HepG2 (cell line): ENCODE results near the gene SNX15. TPM values are rescaled to one million over a fixed set of nuclear protein-coding genes. Genes with fewer than 3 reads are reported as not detected.

Experiments
- BRF2 ChIP-seq: sonication (generic); formaldehyde crosslinking; IDR thresholded peaks from 2 replicates; pipeline ENCODE4 v1.8.1; 2022; ENCODE audit warnings: mild to moderate bottlenecking, missing genetic modification reagents
- FOSL1 ChIP-seq: sonication (generic); formaldehyde crosslinking; IDR thresholded peaks from 2 replicates; pipeline ENCODE4 v1.9.0; 2021; ENCODE audit warnings: missing genetic modification reagents, borderline replicate concordance
- FOSL2 ChIP-seq: sonication (generic); formaldehyde crosslinking; IDR thresholded peaks from 2 replicates; pipeline ENCODE4 v1.4.0; 2020; ENCODE audit warnings: missing genetic modification reagents
- FOXJ3 ChIP-seq: sonication (generic); formaldehyde crosslinking; IDR thresholded peaks from 2 replicates; pipeline ENCODE4 v1.4.0; 2020; ENCODE audit warnings: missing genetic modification reagents, mild to moderate bottlenecking, borderline replicate concordance
- GTF2F1 ChIP-seq: fragments of 150-350 bp; IDR thresholded peaks from 2 replicates; pipeline ENCODE4 v1.6.1; 2014; ENCODE audit warnings: low read length
- MATR3 ChIP-seq: sonication (generic); formaldehyde crosslinking; IDR thresholded peaks from 2 replicates; pipeline ENCODE4 v1.4.0; 2020; ENCODE audit warnings: missing genetic modification reagents
- MTA3 ChIP-seq: sonication (generic); formaldehyde crosslinking; IDR thresholded peaks from 2 replicates; pipeline ENCODE4 v1.4.0; 2020; ENCODE audit warnings: missing genetic modification reagents
- NCOA1 ChIP-seq: sonication (generic); formaldehyde crosslinking; IDR thresholded peaks from 2 replicates; pipeline ENCODE4 v1.9.0; 2021; ENCODE audit warnings: missing genetic modification reagents
- NRL ChIP-seq: sonication (generic); formaldehyde crosslinking; IDR thresholded peaks from 2 replicates; pipeline ENCODE4 v1.5.0; 2020; ENCODE audit warnings: missing genetic modification reagents, mild to moderate bottlenecking, moderate library complexity, borderline replicate concordance
- SMARCE1 ChIP-seq: fragments of 450-650 bp; IDR thresholded peaks from 2 replicates; pipeline ENCODE4 v1.6.1; 2017; ENCODE audit warnings: borderline replicate concordance
- SPEN ChIP-seq: sonication (generic); formaldehyde crosslinking; IDR thresholded peaks from 2 replicates; pipeline ENCODE4 v1.5.1; 2020; ENCODE audit warnings: low read depth, mild to moderate bottlenecking, missing genetic modification reagents
- THAP7 ChIP-seq: sonication (generic); formaldehyde crosslinking; IDR thresholded peaks from 2 replicates; pipeline ENCODE4 v1.8.1; 2023; ENCODE audit warnings: mild to moderate bottlenecking, missing genetic modification reagents
- ZBTB33 ChIP-seq: sonication (generic); formaldehyde crosslinking; IDR thresholded peaks from 2 replicates; pipeline ENCODE4 v1.4.0; 2020; ENCODE audit warnings: missing genetic modification reagents
- ZKSCAN8 ChIP-seq: IDR thresholded peaks from 2 replicates; pipeline ENCODE4 v1.6.1; 2016; ENCODE audit warnings: borderline replicate concordance, missing genetic modification reagents, missing compliant biosample characterization
- ZNF225 ChIP-seq: sonication (generic); formaldehyde crosslinking; IDR thresholded peaks from 2 replicates; pipeline ENCODE4 v1.4.0; 2020; ENCODE audit warnings: mild to moderate bottlenecking, missing genetic modification reagents
- ZNF280D ChIP-seq: sonication (generic); formaldehyde crosslinking; IDR thresholded peaks from 2 replicates; pipeline ENCODE4 v1.5.1; 2020; ENCODE audit warnings: mild to moderate bottlenecking, missing genetic modification reagents
- ZNF282 ChIP-seq: fragments of 450-650 bp; IDR thresholded peaks from 2 replicates; pipeline ENCODE4 v1.6.1; 2018; ENCODE audit not compliant: partially characterized antibody
- ZNF354B ChIP-seq: sonication (generic); formaldehyde crosslinking; IDR thresholded peaks from 2 replicates; pipeline ENCODE4 v1.8.0; 2022; ENCODE audit warnings: mild to moderate bottlenecking, missing genetic modification reagents
- ZNF550 ChIP-seq: sonication (generic); formaldehyde crosslinking; IDR thresholded peaks from 2 replicates; pipeline ENCODE4 v1.4.0; 2020; ENCODE audit warnings: mild to moderate bottlenecking, missing genetic modification reagents, borderline replicate concordance
- ZNF557 ChIP-seq: sonication (generic); formaldehyde crosslinking; IDR thresholded peaks from 2 replicates; pipeline ENCODE4 v1.4.0; 2020; ENCODE audit warnings: missing genetic modification reagents
- ZNF572 ChIP-seq: sonication (generic); formaldehyde crosslinking; IDR thresholded peaks from 2 replicates; pipeline ENCODE4 v1.5.1; 2020; ENCODE audit warnings: mild to moderate bottlenecking, missing genetic modification reagents
- ZNF598 ChIP-seq: sonication (generic); formaldehyde crosslinking; IDR thresholded peaks from 2 replicates; pipeline ENCODE4 v1.5.1; 2020; ENCODE audit warnings: mild to moderate bottlenecking, missing genetic modification reagents, borderline replicate concordance
- ZNF672 ChIP-seq: sonication (generic); formaldehyde crosslinking; IDR thresholded peaks from 2 replicates; pipeline ENCODE4 v1.8.1; 2022; ENCODE audit warnings: missing genetic modification reagents
- ZNF776 ChIP-seq: sonication (generic); formaldehyde crosslinking; IDR thresholded peaks from 2 replicates; pipeline ENCODE4 v1.4.0; 2020; ENCODE audit warnings: mild to moderate bottlenecking, missing genetic modification reagents
- polyA plus RNA-seq, 8 experiments: library from polyadenylated mRNA; depleted of rRNA in 3 of 8; stranded (reverse) in 7 of 8; unstranded in 1 of 8; fragments of >200 nt; fragmentation: Illumina TruSeq in 4 of 8; extraction: Trizol in 4 of 8; gene quantifications; 2 replicates each; pipeline versions ENCODE4 v1.2.1 to v1.2.3, GENCODE V29; 2011 to 2016; ENCODE audit warnings: low read depth in 4 of 8, missing spikeins in 1 of 8, mixed read lengths in 1 of 8; ENCODE audit not compliant: insufficient read depth in 1 of 8
- total RNA-seq, 5 experiments: library from RNA; depleted of rRNA; stranded (reverse); fragments of >200 nt; fragmentation: Illumina TruSeq; extraction: Trizol; gene quantifications; 2 replicates each; pipeline ENCODE4 v1.2.3, GENCODE V29; 2016; ENCODE audit warnings: low read depth in 1 of 5

Gene SNX15
- total and polyA plus RNA-seq, 2 of the 13 experiments (the other 11 are each of a cell fraction or from before 2014, with no cell fraction given), result 19.1 to 22.6 TPM

GRCh38 chr11:65083834-65084597, 56.8 kb downstream of the SNX15 start, which contains the start of the genes CDCA5 and ZFPL1 (continued):
- no peak for TF ChIP-seq MTA3 (CRISPR knock-in tag)
- TF ChIP-seq ZNF572 (CRISPR knock-in tag), result no peak
- TF ChIP-seq ZKSCAN8 (CRISPR knock-in tag), result peak; percentile 67; the same call in 1 of the 2 replicates
- no peak for TF ChIP-seq SMARCE1
- TF ChIP-seq NRL, result 0 out of 2 replicates have a peak, but pooled peaks have one; percentile 34
- no peak for TF ChIP-seq MATR3 (CRISPR knock-in tag)
- TF ChIP-seq ZNF225 (CRISPR knock-in tag), result peak; percentile 58; the same call in 1 of the 2 replicates
- TF ChIP-seq ZNF550 (CRISPR knock-in tag), result 0 out of 2 replicates have a peak, but pooled peaks have one; percentile 52
- TF ChIP-seq ZNF776 (CRISPR knock-in tag), result no peak
- TF ChIP-seq FOSL2 (CRISPR knock-in tag), result peak; percentile 53
- no peak for TF ChIP-seq FOXJ3 (CRISPR knock-in tag)
- 0 out of 2 replicates have a peak, but pooled peaks have one; percentile 44 for TF ChIP-seq BRF2
- no peak for TF ChIP-seq FOSL1
- no peak for TF ChIP-seq ZNF598 (CRISPR knock-in tag)
- TF ChIP-seq ZNF672 (CRISPR knock-in tag), result peak; percentile 53; the same call in 1 of the 2 replicates
- TF ChIP-seq ZNF280D (CRISPR knock-in tag), result no peak
- peak; percentile 59; the same call in 1 of the 2 replicates for TF ChIP-seq ZBTB33
- TF ChIP-seq GTF2F1, result no peak
- TF ChIP-seq ZNF354B (CRISPR knock-in tag), result no peak
- 0 out of 2 replicates have a peak, but pooled peaks have one; percentile 29 for TF ChIP-seq NCOA1 (CRISPR knock-in tag)
- TF ChIP-seq SPEN, result peak; percentile 87
- TF ChIP-seq ZNF557, result no peak
- no peak for TF ChIP-seq ZNF282
- 0 out of 2 replicates have a peak, but pooled peaks have one; percentile 38 for TF ChIP-seq THAP7 (CRISPR knock-in tag)
